Measurements from ENCODE around the gene PLIN1.
"Not testable (repeated sequence)": the region's sequence is repeated elsewhere in the genome, so short reads cannot be mapped to it uniquely, and the experiment has no call there.

PLIN1 gene, protein sequence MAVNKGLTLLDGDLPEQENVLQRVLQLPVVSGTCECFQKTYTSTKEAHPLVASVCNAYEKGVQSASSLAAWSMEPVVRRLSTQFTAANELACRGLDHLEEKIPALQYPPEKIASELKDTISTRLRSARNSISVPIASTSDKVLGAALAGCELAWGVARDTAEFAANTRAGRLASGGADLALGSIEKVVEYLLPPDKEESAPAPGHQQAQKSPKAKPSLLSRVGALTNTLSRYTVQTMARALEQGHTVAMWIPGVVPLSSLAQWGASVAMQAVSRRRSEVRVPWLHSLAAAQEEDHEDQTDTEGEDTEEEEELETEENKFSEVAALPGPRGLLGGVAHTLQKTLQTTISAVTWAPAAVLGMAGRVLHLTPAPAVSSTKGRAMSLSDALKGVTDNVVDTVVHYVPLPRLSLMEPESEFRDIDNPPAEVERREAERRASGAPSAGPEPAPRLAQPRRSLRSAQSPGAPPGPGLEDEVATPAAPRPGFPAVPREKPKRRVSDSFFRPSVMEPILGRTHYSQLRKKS

DNA sequence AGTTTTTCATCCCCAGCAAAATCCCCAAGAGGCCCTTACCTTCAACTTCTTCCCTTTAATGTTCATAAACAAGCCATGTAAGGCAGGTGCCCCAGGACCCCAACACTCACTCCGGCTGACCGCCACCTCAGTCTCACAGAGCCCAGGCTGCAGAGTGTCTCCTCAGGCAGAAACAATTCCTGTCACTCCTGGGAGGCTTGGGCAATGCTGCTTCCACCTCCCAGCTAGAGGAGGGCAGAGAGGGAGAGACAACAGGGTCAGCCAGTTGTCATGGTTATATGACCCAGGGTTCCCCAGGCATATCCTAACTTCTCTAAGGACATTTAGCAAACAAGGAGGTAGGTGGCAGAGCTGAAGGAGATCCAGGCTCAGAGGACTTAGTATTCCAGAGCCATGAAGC, at the start of gene PLIN1:
PLIN1 (minus strand) TSS at position 156 of the 400 bp plus-strand sequence. CDS start 1,878 bp downstream, outside the sequence.
- no peak for DNase-seq

DNA sequence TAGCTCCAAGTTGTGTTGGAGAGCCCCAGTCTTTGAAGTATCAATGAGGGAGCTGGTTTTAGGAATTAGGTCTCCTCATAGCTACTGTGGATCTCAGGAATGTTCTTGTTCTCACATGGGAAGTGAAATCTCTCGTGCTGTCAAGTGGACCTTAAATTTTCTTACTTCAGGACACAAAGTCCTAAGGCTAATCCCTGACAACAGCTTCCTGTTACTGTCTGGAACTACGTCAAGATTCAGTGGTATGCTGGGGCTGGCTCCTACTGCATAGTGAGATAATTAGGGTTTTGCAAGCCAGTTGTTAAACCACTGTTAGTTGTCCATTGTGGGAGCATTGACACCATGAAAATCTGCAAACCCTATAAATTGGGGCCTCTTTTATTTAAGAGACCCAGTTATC, 49.1 kb upstream of the PLIN1 start:
- no peak for DNase-seq

DNA sequence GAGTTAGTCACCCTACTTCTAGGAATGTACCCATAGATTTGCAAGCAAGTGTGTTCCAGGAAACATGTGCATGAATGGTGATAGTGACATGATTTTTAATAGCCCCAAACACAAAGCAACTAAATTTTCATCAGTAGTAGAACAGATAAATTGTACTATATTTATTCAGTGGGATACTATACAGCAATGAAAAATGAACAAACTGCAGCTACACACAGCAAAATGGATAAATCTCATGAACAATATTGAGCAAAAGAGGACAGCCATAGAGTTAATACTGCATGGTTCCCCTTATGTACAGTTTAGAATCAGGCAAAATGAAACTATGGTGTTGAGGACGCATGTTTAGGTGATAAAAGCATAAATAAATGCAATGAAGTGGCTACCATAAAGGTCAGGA, 45.9 kb upstream of the PLIN1 start:
- DNase-seq, result no peak

DNA sequence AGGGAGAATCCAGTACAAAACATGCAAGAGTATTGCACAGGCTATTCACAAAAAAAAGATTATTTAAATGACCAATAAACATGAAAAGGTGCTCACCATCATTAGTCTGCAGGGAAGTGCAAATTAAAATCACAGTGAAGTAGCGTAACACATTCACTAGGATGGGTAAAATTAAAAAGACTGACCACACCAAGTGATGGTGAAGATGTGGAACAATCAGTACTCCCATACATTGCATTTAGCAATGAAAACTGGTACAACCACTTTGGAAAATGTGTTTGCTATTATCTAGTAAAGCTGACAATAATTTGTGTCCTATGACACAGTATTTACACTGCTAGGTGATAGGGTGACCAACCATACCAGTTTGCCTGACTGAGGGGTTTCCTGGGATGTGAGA, 45.5 kb upstream of the PLIN1 start:
- DNase-seq, result no peak

DNA sequence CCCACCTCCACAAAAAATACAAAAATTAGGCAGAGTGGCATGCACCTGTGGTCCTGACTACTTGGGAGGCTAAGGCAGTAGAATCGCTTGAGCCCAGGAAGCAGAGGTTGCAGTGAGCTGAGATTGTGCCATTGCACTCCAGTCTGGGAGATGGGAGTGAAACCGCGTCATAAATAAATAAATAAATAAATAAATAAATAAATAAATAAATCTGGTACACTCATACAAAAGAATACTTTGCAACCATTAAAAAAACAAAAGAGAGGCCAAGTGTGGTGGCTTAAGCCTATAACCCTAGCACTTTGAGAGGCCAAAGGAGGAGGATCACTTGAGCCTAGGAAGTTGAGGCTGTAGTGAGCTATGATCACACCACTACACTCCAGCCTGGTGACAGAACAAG, 43.9 kb upstream of the PLIN1 start:
- DNase-seq, result no peak

DNA sequence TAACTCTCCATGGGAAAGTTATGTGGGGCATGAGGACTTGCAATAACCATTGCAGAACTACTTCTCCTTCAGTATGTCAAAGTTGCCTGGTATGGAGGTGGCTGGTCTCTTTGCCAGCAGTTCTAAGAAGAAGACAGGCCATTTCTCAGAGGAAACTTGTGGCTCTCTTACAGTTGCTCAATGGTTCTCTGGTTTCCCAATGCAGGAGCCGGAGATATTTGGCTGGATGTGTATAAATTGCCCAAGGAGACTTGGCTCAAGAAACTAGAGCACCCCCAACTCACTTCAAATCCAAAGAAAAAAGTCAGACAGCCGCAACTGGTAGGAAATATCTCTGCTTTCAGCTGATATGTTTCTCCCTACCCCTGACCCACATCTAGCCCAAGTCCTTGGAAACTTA, 35.6 kb upstream of the PLIN1 start:
- peak; percentile 50 to 67 for DNase-seq

DNA sequence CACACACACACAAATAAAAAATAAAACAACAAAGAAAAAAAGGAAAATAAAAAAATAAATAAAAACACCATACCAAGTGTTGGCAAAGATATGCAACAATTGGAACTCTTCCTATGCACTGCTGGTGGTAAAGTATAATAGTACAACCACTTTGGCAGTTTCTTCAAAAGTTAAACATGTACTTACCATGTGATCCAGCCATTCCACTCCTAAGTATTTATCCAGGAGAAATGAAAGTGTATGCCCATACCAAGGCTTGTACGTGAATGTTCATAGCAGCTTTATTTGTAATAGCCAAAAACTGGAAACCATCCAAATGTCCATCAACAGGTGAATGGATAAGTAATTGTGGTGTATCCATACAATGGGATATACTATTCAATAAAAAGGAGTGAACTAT, 28.4 kb upstream of the PLIN1 start:
- DNase-seq, result no peak

DNA sequence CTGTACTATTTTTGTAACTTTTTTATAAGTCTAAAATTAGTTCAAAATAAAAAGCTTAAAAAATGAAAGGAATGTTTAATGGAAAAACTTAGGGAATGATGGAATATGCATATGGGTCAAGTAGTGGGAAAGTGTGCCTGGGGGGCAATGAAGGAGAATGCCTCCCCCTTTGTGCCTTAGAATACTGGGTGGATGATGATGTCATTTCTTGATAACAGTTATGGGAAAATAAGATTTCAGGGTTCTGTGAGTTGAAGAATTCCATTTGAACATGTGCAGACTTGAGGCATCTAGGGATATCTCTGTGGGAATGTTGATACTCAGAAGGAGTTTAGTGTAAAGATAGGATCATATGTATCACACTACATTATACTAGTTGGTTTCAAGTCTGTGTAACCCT, 25.2 kb upstream of the PLIN1 start:
- DNase-seq, result no peak

DNA sequence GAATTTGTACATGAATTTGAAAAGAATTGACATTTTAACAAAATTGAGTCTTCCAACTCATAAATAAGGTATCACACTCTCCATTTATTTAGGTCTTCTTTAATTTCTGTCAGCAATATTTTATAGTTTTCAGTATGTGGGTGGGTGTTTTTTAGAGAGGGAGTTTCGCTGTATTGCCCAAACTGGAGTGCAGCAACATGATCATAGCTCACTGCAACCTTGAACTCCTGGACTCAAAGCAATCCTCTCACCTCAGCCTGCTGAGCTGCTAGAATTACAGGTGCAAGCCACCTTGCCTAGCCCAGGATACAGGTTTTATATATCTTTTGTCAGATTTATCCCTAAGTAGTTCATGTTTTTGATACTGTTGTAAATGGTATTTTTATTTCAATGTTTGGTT, 16.0 kb upstream of the PLIN1 start:
- DNase-seq, result no peak

DNA sequence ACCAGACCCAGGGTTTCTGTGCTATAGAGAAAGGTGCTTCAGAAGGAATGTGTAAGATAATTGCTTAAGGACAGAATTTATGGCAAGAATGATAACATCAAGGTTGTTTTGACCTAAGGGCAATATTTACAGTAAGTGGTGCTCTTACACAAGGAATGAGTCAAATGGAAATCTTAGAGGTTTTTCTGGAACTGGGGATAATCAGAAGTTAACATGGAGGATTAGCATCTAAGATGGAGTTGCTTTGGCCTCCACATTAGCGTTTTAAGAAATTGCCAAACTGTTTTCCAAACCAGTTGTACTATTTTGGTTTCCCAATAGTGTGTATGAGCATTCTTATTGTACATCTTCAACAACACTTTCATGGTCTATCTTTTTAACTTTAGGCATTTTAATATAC, 14.5 kb upstream of the PLIN1 start:
- DNase-seq, result no peak

DNA sequence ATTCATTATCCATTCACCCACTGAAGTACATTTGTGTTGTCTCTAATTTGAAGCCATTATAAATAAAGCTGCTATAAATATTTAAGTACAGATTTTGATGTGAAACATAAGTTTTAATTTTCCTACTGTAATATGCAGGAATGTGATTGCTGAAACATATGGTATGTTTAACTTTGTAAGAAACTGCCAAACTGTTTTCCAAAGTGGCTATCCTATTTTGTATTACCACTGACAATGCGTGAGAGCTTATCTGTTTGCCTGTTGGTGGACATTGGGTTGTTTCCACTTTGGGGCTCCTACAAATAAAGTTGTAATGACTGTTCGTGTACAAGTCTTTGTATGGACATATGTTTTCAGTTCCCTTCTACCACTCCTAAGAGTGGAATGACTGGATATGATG, 13.9 kb upstream of the PLIN1 start:
- DNase-seq, result no peak

DNA sequence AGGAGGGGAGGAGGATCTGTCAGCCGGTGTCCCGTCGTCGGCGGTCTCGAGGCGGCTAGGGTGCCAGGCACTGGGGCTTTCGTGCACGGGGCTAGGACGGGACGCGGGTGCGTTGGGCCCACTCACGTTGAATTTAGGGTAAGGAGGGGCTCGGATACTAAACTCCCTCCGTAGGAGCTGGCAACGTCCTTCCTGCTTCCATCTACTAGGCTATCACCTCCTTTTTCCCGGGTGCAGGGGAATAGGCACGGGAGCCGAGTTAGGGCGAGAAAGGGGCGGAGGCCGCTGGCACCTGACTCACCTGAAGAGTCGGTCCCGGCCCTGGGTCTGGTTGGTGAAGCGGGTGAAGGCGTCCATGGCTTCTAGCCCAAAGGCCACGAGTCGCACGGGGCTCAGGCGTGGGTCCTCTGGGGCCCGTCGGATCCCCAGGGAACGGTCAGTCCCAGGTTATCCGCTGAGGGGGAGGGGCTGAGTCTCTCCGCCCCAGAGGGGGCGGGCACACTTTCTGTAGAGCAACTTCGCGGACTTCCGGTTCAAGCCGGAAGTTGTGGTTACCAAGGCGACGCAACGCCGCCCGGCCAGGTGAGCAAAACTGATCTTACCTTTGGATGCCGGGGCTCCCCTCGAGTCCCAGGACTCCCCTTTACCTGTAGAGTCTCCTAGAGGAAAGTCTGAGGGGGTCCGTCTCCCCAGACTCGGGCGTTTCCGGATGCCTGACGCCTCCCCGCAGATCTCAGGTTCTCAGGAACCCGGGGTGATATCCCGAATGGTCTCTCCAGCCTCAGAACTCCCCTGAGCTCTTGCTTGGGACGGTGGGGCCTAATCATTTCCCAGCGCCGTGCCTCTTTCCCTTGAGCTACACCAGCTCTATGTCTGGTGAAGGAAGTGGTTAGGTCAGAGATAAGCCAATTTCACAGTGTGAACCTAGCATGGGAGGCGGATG, 11.4 kb upstream of the PLIN1 start, which contains the start of the genes PEX11A and WDR93:
PEX11A (minus strand) TSS at position 479 of the 943 bp plus-strand sequence; CDS start at position 357, 122 bp downstream.
WDR93 (plus strand) TSS at position 536 of the 943 bp plus-strand sequence. CDS start 10,936 bp downstream, outside the sequence.
- peak; percentile 47 to 75 for DNase-seq

DNA sequence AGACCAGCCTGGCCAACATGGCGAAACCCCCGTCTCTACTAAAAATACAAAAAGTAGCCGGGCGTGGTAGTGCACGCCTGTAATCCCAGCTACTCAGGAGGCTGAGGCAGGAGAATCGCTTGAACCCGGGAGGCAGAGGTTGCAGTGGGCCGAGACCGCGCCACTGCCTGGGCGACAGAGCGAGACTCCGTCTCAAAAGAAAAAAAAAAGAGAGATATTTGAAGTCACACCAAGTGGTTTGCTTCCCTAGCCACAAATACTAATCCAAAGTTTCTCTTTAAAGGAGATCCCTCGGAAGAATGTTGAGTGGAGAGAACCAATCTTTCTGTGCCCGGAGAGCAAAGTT, 10.7 kb upstream of the PLIN1 start:
- not testable (repeated sequence) for DNase-seq

DNA sequence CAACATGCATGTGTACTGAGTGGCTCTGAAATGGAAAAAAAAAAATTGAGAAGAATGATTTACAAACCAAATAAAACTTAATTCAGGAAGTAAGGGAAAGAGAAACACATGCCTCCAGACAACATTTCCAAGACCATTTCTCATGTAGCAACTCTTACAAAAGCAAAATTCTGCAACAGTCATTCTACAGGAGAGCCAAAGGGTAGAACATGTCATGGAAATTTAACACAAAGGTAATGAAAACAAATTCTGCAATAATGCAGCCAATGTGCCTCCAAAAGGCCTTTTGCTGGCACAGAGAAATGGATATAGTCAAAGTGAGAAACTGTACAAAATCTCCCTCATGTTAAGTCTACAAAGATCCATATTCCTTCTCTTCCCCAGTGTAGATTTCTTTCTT, 7.4 kb upstream of the PLIN1 start:
- no peak for DNase-seq

DNA sequence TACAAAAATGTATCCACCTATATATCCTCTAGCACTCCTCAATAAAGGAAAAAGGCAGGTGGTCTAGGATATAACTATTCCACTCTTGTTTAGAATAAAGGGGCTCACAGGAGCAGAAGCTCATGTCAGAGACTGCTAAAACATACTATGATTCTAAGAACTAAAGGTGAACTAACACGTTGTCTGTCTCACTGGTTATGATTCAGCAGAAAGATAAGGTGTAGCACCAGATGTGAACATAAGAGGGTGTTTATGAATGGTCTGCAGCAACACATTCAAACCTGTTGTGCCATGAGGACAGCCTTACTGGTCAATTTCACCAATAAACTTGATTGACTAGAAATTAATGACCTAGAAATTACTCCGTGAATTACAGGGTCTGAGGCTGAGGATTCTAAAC, 6.8 kb upstream of the PLIN1 start:
- DNase-seq, result no peak

DNA sequence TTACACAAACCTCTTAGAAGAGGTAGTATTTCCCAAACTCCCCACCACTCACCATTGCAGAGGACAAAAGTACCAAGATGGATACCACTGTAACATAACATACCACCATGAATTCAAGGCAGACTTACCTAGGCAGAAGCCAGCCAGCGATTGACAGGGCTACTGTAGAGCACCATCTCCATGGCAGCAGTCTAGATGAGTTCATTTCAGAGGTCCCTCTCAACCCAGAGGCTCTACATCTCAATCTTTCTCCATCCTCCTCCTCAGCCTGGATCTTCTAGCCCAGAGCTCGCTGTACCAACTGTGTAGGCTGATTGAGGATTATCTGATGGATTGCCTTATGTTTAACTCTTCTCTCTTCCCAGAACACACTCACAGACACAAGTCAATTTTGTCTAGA, 2.0 kb upstream of the PLIN1 start:
- no peak for DNase-seq

DNA sequence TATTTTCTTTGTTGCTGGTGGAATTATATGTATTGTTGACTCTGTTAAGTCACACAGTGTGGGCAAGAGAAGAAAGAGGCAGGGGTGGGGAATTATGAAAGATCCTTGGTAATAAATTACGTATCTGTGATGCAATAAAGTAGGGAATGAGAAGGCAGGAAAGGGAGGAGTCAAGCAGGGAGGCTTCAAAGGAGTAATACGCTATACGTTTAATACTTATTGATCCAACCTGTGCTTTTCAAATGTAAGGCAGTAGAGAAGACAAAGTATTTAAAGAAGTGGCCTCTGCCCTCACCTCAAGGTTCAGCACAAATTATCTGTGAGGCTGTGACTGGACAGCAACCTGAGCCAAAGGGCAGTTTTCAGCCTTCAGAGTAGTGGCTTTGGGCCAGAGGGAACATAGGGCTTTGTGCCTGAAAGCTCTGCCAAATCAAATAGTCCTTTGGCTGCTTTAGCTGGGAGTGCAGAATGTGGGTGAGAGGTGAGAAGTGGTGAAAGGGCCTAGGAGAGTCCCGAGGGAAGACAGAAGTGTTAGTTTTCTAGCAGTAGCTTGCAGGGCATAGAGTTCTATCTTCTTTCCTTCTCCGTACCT, 1.2 kb upstream of the PLIN1 start:
- no peak for DNase-seq

DNA sequence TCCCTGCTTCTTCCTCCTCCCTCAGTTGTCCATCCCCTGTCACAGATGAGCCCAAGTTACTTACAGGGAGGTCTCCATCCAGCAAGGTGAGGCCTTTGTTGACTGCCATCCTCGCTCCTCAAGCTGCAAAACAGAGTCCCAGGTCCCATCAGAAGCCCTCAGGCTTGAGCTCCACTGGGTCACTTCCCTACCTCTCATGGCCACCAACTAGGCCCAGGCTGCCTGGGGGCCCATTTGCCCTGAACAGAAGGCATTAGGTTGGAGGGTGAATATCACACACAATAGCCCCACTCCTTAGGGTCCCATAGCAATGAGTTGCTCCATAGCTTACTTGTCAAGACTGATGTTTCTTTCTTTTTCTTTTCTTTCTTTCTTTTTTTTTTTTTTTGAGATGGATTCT, 1.8 kb downstream of the PLIN1 start:
- no peak for DNase-seq

DNA sequence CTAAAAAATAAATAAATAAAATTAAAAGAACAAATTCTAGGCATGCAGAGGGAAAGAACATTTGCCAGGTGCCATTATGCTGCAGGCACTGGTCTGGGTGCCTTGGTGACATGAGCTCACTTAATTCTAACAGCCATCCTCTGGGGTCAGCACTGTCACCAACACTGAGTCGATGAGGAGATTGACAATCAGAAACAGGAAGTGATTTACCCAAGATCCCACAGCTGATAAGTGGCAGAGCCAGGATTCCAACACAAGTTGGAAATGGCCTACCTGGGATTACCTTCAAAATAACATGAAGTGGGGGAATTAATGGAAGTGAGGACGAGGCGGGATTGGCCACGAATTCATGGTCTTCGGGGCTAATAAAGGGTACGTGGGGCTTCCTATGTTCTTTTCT, 3.6 kb downstream of the PLIN1 start:
- no peak for DNase-seq

DNA sequence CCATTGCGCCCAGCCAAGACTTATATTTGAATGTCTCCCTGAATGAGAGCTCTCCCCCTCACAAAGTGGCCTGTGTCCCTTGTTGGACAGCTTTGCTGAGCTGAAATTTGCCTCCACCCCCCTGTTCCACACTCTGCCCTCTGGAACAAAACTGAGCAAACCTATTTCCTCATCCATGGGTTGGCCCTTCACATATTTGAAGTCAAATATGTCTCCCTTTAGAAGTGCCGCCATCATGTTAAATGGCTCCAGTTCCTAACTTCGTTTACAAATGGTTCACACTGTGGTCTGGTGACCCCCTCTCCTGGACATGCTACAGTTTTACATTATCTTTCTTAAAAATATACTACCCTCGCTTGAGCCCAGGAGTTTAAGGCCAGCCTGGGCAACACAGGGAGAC, 4.6 kb downstream of the PLIN1 start:
- no peak for DNase-seq

DNA sequence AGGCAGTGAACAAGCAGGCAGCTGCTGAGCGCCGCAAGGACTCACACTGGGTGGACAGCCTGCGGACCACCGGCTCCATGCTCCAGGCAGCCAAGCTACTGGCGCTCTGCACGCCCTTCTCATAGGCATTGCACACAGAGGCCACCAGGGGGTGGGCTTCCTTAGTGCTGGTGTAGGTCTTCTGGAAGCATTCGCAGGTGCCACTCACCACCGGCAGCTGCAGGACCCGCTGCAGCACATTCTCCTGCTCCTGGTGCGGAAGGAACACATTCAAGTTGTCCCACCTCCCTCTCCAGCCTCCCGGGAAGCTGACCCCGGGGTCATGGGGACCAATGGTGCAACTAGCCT, 6.0 kb downstream of the PLIN1 start:
- peak in 1 of 2 donors; percentile 12 for DNase-seq

DNA sequence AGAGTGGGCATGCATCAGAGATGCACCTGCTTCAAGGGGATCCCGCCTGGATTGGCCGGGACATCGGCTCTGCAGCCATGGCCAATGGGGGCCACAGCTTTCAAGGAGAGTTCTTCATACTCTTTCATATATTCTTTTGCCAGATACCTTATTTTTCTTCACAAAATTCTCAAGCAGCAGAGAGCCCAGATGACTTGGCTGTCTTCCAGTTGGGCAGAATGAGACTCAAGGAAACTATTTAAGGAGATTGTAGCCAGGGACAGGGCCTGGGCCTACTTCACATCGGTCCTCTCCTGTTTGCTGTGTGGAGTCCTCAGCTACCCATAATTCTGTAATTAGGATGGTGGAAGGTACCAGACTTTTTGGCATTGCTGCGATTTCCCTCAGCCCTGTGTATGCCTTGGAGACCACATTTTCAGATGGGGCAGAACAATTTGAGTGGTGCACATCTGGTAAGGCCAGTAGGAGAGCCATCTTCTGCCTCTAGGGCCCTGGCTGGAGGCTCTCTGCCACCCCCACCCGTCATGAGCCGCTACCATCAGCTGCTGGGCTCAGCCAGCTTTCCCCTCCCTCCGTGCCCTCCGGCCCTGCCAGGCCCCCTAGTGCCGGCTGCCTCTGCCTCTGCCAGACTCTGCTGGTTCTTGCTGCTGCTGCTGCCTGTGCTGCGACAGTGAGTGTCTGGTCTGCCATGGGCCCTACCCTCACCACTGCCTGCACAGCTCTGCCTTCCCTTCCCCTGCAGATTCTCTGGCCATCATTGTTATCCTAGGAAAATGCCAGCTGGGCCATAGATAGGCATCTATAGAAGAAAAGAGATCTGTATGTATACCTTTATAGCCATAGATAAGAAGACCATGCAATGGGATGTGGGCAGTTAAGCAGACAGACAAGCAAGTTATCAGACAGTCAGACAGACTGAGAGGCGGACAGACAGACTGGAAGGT, 6.7 kb downstream of the PLIN1 start:
- no peak for DNase-seq

Measured in inflammatory macrophage treated with lipopolysaccharide for 1 hour (primary cell).